HG03108 (cell line): ENCODE data around the gene HK2.
"Not testable (repeated sequence)": the region's sequence is repeated elsewhere in the genome, so short reads cannot be mapped to it uniquely, and the experiment has no call there.

Experiments used
- ATAC-seq: cut with Tn5 transposase; IDR thresholded peaks from one replicate; pipeline ENCODE4 v1.9.1; 2021; ENCODE audit warnings: moderate library complexity; ENCODE audit not compliant: unreplicated experiment

The HK2 gene

DNA sequence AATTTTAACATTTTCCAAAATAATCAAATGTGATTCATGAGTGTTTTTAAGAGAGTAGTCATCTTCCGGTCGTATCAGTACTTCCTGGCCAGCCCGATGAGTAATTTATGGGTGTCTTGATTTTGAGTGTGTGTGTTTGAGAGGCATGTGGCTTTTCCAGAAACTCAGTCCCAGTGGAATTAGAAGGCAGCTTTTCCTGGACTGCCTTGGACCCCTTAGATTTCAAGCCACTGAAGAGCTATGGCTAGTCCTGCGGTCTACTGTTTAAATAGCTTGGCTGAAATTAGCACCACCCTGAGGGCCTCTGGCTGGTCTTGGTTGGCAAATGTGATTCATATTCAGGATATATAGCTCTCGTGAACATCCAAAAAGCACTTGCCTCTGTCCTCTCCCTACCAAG is 59.4 kb downstream of the HK2 start:
- ATAC-seq: no peak

DNA sequence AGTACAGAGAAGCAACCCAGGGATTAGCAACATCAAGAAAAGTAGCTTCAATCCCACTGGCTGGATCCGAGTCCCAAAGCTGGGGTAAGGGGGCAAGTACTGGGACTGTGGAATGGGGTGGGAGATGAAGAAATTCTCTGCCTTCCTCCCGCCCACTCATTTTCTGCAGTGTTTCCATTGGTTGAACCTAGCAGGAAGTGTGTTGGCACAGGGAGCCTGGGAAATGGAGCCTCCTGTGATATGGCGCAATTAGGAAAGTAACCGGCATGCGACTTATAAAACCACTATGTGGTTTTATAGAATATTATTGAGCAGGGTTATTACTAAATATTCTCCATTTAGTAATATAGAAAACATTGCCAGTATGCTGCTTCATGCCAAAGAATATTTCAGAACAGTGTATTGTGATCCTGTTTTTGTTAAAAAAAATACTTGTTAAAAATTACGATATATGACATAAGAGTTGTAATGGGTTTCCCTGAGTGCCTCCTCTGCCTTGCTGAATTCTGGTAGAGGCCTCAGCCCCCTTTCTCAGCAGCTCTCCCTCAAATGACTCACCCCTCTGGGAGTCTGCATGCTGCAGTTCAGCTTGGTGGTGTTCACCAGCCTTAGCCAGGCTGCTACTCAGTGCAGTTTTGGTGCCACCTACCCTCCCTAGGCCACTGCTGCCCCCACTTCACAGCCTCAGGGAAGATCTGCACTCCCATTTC is 60.5 kb downstream of the HK2 start:
- ATAC-seq: no peak

DNA sequence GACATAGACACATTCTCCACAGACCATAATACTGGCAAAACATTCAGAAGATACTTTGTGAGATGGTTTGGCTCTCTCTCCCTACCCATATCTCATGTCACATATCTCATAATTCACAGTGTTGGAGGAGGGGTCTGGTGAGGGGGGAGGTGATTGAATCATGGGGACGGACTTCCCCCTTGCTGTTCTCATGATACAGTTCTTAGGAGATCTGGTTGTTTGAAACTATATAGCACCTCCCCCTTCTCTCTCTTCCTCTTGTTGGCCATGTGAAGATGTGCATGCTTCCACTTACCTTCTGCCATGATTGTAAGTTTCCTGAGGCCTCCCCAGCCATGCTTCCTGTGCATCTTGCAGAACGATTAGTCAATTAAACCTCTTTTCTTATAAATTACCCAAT is 61.1 kb downstream of the HK2 start:
- no peak for ATAC-seq

DNA sequence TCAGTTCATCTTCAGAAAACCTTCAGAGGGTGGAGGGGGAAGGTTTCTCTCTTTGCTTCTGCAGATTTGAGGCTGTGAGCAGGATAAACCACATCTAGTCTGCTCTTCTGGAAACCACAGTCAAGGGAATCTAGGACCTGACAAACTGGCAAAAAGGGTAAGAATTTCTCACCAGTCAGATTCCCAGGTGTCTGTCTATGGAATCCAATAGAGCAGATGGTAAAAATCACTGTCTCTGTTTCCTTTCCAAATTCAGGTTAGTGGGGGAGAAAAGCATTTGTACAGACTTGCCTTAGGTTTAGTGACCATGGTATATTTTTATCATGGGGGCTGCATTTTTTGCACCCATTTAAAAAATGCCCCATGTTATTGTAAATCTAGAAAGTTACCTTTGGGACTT is 62.3 kb downstream of the HK2 start:
- no peak for ATAC-seq

DNA sequence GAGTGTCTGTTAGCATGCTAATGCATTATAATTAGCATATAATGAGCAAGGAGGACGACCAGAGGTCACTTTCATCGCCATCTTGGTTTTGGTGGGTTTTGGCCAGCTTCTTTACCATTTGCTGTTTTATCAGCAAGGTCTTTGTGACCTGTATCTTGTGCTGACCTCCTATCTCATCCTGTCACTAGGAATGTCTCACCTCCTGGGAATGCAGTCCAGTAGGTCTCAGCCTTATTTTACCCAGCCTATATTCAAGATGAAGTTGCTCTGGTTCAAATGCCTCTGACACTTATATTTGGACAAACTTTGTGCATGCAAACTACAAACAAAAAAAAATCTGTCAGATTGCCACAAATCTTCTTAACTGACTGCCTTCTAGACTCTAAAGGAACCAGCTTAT is 66.3 kb downstream of the HK2 start:
- ATAC-seq: not testable (repeated sequence)

DNA sequence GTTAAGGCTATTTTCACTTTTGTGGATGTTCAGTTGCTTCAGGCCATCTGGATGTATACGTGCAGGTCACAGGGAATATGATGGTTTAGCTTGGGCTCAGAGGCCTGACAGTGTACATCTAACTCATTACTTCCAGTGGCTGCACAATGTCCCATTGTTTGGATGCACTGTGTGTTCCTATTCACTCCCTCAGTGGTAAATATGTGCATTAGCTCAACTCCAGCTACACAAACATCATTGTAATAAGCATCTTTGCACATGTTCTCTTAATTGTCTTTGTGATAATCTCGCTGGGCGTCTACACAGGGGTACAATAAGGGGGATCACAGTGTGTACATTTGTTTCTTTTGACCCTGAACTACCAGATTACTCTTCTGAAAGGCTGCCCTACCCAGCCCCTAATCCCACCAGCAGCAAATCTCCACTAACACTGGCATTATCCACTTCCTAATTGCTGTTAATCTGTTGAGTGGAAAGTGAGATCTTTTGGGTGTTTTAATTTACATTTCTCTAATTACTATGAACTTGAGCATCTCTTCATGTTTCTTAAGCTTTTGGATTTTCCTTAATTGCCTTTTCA is 68.4 kb downstream of the HK2 start:
- no peak for ATAC-seq

DNA sequence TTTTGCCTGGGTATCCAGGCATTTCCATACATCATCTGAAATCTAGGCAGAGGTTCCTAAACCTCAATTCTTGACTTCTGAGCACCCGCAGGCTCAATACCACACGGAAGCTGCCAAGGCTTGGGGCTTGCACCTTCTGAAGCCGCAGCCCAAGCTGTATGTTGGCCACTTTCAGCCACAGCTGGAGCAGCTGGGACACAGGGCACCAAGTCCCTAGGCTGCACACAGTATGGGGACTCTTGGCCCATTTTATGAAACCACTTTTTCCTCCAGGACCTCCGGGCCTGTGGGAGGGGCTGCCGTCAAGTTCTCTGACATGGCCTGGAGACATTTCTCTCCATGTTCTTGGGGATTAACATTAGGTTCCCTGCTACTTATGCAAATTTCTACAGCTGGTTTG is 72.5 kb downstream of the HK2 start:
- no peak for ATAC-seq

DNA sequence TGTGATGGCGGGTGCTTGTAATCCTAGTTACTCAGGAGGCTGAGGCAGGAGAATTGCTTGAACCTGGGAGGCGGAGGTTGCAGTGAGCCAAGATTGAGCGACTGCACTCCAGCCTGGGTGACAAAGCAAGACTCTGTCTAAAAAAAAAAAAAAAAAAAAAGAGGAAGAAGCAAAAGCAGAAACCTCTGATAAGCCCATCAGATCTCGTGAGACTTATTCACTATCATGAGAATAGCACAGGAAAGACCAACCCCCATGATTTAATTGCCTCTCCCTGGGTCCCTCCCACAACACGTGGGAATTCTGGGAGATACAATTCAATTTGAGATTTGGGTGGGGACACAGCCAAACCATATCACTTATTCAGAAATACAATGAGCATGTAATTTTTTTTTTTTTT is 73.6 kb downstream of the HK2 start:
- not testable (repeated sequence) for ATAC-seq

DNA sequence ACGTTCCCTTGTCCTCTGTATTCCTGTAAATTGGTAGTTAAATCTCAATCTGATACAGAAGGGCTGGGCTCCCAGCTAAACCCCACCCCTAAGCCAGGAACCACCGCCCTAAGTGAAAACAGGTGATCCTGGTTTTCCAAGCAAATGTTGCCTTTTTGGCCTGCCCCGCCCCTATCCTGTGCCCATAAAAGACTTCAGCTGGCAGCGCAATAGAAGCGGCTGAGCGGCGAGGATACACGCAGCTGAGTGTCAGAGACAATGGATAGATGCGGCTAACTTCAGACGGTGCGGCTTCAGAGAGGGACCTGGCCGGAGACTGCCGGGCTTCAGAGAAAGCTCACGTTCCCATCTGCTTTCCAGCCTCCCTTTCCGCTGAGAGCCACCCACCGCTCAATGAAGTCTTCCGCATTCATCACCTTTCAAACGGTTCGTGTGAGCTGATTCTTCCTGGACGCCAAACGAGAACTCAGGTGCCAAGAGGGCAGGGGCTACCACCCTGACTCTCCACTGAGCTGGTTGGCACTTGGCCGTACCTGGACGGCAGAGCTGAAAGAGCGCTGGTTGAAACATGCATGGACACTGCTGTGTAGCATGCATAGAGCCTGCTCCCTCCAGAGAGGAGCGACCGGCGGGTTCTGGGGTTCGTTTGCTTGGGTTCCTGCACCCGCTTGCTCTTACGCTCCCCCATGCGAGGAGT is 75.0 kb downstream of the HK2 start:
- ATAC-seq: no peak

DNA sequence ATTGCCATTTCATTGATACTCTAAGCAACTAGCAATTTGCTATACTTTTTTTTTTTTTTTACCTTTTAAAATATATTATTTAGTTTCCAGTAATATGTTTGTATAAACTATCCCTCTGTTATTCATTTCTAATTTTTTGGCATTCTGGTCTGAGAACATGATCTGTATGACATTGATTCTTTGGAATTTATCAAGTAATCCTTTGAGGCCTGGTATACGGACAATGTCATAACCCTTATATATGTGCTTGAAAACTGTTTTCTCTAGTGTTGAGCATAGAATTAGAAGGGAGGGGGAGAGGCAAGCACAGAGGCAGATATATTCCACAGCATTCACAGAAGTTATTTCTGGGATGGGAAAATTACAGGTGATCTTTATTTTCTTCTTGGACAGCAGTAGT is 76.3 kb downstream of the HK2 start:
- ATAC-seq: no peak

DNA sequence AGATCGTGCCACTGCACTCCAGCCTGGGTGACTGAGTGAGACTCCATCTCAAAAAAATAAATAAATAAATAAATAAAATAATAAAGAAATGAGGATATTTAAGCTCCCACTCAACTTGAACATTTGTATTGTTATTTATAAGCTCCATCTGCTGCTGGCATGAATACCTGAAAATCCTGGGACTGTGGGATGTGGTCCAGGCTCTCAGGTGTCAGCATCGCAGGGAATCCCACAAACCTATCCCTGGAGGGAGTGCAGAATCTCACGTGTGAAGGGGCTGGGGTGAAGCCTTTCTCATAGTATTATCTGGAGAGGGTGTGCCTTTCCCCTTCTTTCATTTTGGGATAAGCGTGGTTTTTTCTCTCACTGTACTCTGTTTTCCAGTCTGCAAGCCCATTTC is 77.1 kb downstream of the HK2 start:
- no peak for ATAC-seq

DNA sequence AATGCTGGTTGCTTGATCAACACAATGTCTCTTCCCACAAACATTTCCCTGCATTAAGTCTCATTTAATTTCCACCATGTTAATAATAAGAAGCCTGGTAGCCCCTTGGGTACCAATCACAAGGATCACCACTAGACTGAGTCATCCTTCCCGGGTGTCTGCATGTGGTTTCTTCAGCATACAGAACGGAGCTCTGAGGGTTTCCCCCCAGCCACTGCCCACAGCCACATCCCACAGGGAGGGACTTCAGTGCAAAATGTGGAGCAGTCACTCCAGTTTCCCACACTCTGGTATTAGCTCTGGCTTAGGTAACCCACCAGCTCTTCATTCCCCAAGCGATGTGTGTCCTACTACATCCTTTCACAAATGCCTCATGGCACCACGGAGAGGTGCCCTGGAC is 81.8 kb downstream of the HK2 start:
- no peak for ATAC-seq

DNA sequence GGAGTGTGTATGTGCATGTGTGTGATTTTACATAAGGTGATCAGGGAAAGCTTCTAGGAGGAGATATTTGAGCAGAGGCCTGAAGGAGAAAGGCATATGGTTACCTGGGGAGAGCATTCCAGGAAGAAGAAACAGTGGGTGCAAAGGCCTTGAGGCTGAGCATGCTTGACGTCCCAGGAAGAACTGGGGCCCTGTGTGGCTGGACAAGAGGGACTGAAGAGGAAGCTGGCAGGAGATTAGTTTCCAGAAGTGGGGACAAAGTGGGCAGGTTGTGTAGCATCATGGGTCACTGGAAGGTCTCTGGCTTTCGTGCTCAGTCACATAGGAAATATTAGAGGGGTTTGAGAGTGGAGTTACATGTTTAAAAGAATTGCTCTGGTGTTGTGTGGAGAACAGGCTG is 82.5 kb downstream of the HK2 start:
- ATAC-seq: no peak

DNA sequence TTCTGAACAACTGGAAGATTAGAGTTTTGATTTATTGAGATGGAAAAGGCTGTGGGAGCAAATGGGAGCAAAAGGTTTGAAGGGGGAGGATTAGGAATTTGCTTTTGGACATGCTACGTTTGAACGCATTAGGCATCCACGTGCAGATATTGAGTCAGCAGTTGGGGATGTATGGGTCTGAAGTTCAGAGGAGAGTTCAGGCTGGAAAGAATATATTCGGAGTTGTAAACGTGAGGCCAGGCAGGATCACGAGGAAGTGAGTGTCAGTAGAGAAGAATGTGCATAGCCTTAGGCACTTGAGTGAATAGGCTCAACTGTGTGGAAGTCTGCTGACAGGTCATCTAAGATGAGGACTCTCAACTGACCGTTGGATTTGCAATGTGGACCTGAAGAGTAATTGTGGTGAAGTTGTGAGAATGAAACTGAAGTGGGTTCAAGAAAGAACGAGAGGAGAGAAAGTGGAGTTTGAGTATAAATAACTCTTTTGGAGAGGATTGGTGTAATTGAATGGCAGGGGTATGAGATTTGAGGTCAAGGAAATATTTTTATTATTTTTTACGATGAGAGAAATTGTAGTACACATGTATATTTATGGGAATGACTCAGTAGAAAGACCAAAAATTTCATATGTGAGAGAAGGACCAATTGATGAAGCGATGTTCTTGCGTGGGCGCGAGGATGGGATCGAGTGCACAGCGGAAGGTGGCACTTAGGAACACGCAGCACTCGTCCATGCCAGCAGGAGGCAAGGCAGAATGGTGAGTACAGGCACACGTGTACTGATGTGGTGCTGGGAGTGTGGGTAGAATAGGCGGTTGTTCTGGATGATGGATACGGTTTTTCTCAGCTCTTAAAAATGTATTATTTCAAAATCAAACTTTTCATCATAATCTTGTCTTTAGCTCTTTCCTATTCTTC is 84.0 kb downstream of the HK2 start:
- ATAC-seq: no peak

DNA sequence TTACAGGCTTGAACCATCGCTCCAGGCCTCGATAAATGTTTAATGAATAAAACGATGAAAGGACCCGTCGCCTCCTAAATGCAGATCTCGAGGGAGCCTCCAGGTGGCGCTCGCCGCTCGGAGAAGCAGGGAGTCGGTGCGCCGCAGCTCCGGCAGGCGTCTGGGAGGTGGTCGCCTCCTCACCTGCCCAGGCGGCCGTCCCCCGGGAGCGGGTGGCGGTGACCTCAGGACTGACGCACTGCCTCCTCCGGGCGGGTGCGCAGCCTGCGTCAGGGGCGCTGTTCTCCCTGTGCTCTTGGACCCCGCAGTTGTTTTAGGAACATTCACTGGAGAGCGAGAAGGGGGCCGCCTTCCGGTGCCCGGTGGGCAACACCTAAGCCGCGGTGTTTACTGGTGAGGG is 85.9 kb downstream of the HK2 start:
- no peak for ATAC-seq

DNA sequence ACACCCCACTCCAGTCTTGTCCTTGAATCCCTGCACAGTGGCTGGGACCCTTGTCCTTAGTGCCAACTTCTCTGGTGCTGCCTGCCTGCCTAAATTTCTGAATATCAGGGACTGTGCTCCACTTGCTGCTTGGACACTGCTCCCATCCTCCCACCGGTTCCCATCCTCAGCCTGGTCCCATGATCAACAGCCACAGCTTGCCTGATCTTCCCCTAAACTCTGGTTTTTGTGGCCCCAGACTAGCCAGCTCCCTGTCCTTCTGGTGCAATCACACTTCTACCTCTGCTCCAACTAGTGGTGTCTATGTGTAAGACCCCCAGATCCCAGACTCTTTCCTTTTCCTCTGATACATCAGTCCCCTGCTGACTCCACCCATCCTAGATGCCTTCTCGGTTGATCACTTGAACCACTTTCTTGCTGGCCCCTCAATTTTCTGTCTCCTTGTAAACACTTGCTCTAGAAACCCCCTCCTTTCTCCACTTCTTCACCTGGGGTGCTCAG is 87.4 kb downstream of the HK2 start:
- ATAC-seq: no peak

DNA sequence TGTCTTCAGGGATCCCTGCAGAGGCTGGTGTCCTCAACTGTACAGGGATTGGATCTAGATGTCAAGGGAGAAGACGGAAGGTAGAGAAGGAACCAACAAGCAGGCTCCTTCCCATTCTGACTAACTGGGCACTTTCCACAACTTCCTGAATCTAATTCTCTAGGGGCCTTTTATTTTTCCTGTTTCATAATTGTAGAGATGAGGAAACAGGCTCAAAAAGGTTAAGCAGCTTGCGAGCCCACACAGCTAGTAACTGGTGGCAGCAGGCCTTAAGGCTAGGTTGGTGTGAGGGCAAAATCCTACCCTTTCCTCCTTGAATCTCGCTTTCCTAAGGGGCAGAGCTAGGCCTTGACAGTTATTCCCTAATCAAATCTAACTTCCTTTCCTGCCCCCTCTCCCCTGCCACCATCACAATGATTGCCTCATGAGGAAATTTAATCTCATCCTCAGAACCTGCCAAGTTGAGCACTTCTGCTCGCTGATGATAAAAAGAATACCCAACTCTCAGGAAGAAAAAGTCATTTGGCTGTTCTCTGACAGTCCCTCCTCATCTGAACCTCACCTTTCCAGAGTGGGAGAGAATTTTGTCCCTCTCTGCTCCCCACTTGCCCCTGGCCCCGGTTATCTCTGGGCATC is 88.8 kb downstream of the HK2 start:
- no peak for ATAC-seq

DNA sequence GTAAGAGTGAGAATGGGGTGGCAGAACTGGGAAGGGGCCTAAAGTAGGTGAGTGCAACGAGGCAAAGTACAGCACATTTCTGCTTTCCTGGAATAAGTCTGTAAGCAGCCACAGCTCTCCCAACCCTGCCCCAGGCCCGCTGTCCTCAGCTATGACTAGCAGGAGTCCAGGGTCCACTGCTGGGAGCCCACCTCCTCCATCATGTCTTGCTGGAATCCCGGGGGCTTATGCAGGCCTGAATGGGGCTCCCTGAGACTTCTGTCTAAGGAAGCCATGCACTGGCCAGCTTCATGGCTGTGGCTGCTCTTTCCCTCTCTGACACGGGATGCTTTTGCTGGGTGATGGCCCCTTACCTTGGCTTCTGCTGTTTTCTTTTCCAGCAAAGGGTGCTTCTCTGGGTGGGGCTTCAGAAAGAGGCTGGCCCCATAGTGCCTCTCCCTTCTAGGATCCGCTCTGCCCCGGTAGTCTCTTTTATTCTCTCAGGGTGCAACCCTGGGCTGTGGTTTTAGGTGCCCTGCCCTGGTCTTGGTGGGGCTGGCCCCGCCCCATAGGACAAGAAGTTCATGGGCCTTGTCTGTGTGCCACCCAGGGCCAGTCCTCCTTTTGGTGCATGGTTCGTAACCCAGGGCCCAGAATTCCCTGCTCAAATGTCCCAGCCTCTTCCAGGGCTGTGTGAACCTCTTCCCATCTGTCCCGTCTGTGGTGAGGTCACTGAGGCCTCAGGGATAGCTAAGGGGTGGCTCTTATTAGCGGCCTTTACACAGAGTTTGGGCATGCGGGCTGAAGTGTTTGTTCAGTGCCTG is 90.7 kb downstream of the HK2 start:
- no peak for ATAC-seq

DNA sequence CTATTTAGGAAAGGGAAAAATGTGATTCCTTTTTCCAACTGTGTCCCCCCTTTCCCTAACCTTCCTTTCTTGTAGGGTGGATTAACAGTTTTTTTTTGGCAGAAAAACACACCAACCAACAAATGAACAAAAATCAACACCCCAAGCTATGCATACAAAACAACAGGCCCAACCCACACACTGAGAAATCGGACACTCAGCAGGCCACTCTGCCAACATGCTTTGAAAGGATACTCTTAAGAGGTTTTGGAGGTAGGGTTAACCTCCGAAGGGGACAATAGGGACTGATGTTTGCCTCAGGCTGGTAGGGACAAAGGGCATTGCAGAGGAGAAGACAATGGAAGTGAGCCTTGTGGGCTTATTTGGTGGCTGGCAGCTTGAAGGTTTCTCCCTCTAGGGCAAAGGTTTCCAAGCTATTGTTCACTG is 91.4 kb downstream of the HK2 start:
- ATAC-seq: no peak

DNA sequence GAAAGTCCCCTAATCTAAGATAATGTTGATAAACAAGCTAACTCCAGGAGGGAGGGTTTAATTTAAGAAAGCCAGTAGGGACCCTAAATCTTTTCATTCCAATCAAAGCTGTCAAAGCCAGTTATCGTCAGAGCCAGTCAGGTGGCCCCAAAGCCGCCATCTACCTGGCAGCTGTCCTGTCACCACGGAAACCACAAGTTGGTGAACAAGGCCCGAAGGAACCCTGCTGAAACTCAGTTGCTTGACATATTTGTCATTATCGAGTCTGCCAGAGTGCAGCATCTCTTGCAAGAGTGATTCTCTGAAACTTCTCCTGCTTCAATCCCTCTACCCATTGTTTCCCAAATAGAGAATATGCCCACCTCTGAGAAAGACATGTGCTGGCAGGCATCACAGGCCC is 93.7 kb downstream of the HK2 start:
- no peak for ATAC-seq
